ENCODE data around the gene MTCL1.

MTCL1 gene

DNA sequence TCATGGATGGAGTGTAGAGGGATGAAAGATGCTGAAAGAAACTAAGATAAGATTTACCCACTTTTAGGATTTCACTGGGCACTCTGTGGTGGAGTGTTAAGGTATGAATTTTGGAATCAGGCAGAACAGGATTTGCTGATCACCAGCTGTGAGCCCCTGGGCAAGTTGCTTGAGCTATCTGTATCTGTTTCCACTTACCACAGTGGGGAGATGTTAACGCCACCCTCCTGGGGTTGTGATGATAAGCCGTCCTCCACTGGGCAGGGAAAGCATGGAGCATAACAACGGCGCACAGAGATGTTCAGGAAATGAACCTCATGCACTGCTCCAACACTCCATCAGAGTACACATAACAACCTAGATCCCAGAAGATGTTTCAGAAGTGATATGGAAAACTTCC is 160.6 kb downstream of the MTCL1 start:
- DNase-seq (ENCODE audit: low read depth, low spot score), result no peak

DNA sequence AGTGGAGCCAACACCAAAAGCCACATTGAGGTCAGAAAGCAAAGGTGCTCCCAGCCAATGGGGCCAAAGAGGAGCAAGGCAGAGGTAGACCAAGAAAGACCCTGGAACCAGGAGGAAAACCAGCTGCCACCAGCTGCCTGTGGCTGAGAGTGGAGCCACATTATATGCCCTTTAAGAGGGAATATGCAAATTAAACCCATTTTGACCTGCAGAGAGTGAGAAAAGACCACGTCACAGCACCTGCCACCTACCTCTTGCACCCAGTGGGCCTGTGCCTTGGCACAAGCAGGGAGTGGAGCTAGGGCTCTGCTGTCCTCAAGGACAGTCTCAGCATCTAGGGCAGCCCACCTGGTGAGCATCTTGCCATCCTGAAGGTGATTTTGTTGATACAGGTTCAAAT is 161.3 kb downstream of the MTCL1 start:
- DNase-seq (ENCODE audit: low read depth, low spot score), result no peak

DNA sequence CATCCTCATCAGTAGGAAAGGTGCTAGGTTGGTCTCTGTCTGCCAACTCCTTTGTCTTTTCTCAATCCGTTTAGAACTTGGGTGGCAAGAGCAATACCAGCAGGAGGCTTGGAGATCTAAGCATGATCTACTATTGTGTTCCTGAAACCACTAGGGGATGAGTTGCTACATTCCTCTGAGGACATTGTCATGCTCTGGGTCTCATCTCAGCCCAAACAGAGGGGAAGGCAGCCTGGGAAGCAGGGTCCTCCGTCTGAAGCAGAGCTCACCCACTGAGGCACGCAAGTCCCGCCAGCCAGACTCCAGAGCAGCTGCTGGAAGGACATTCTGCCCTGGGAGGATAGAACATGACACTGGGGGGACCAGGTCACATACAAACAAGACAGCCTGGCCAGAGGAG is 162.9 kb downstream of the MTCL1 start:
- DNase-seq (ENCODE audit: low read depth, low spot score), result no peak

DNA sequence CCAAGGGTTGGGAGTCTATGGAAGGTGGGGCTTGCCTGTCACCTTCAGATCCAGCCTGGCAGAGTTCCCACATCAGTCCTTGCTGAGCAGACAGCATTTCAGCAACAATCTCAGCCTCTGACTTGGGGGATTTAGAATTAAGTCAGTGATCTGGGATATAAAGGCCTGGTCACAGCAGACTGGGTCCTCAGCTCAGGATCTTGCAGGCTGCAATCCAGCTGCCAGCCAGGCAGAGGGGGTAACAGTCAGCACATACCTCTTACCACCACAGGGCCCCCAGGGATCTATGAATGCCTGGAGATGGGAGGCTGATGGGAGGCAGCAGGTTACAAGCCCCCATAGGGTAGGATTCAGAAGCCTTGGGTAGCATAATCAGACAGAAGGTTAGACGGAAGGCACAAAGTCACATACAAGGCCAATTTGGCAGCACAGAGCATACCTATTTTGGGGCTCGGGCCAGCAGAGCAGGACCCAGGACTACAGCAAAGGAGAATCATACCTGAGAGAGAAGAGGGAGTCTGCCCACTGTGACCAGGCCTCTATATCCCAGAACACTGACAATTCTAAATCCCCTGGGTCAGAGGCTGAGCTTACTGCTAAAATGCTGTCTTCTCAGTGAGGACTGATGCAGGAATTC is 163.5 kb downstream of the MTCL1 start:
- DNase-seq (ENCODE audit: low read depth, low spot score), result no peak

- no peak for DNase-seq (ENCODE audit: low read depth, low spot score)
These were observed 164.3 kb downstream of the MTCL1 start for GRCh38 chr18:8869696-8870095.

GRCh38 chr18:8870528-8870927 is 165.2 kb downstream of the MTCL1 start:
- no peak for DNase-seq (ENCODE audit: low read depth, low spot score)

DNA sequence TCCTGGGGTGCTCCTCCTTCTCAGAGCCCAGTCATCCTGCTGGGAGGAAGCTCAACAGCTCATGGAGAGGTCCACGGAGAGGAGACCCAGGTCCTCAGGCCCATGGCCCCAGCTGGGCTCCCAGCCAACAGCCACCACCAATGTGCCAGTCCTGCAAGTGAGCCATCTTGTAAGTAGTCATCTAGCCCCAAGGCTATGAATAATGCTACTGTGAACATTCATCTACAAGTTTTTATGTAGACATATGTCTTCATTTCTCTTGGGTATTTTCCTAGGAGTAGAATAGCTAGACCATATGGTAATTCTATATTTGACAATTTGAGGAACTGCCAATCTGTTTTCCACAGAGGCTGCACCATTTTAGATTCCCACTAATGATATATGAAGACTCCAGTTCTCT is 166.1 kb downstream of the MTCL1 start:
- DNase-seq (ENCODE audit: low read depth, low spot score), result no peak

GRCh38 chr18:8874872-8875271 is 169.5 kb downstream of the MTCL1 start:
- DNase-seq (ENCODE audit: low read depth, low spot score), result no peak

- DNase-seq (ENCODE audit: low read depth, low spot score), result no peak
These were observed 171.5 kb downstream of the MTCL1 start for GRCh38 chr18:8876887-8877286.

GRCh38 chr18:8881103-8881502 is 175.7 kb downstream of the MTCL1 start:
- DNase-seq (ENCODE audit: low read depth, low spot score), result no peak
